ENCODE measurements around the gene NF2. TPM values are rescaled to one million over a fixed set of nuclear protein-coding genes. Genes with fewer than 3 reads are reported as not detected.
"Not testable (repeated sequence)": the region's sequence is repeated elsewhere in the genome, so short reads cannot be mapped to it uniquely, and the experiment has no call there.

The NF2 gene
- total RNA-seq, 4 donors from 2014 or later = 32.4 to 36.8 (median 34.4) TPM

DNA sequence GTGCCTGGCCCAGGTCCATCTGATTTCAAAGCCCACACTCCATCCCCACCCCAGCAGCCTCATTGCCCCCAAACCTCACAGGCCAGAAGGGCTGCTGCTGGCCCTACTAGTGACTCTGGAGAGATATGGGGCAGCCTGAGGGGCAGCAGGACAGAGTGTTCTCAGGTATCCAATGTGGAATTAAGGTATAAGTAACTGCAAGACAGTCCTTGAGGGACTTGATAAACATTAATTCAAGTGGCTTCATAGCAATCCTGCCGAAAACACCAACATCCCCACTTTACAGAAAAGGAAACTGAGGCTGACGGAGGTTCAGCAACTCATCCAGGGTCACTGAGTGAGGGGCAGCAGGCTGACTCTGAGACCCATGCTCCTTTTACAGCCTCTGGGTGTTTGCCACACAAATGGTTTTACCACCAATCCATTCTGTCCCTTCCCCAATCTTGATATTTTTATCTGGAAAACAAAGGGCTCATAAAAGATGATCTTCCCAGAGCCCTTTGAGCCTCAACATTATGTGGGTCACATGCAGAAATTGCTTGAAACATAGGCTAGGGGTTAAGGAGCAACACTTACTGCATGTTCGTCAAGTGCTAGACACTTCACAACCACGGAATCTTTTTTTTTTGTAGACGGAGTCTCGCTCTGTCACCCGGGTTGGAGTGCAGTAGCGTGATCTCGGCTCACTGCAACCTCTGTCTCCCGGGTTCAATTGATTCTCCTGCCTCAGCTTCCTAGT lies 24.8 kb upstream of the NF2 start:
- DNase-seq (ENCODE audit: low spot score in 2 of 2) = no peak
- no peak for TF ChIP-seq POLR2AphosphoS5 (IDR thresholded peaks at IDR 0.05)
- no peak for TF ChIP-seq POLR2A (IDR thresholded peaks at IDR 0.05)
- no peak for TF ChIP-seq EP300 (IDR thresholded peaks at IDR 0.05)
- no peak for TF ChIP-seq CTCF (IDR thresholded peaks at IDR 0.05)
- no peaks in the 10 kb centered on the region for H3K27me3 ChIP-seq
- H3K4me3 ChIP-seq = no peak overlapping the region
- H3K27ac ChIP-seq = no peak overlapping the region
- H3K9me3 ChIP-seq = no peaks in the 10 kb centered on the region
- H3K4me1 ChIP-seq = peaks cover 12% of the 10 kb centered on the region
- H3K36me3 ChIP-seq = no peaks in the 10 kb centered on the region
- 85% methylated on average over 10 of the region's 10 CpGs for WGBS

- 35% methylated on average over 8 of the region's 8 CpGs for WGBS
- peaks cover 12% of the 10 kb centered on the region for H3K4me1 ChIP-seq
- TF ChIP-seq POLR2A (IDR thresholded peaks at IDR 0.05) = no peak
- TF ChIP-seq POLR2AphosphoS5 (IDR thresholded peaks at IDR 0.05) = no peak
- TF ChIP-seq CTCF (IDR thresholded peaks at IDR 0.05) = no peak
- TF ChIP-seq EP300 (IDR thresholded peaks at IDR 0.05) = no peak
- H3K9me3 ChIP-seq = no peaks in the 10 kb centered on the region
- H3K36me3 ChIP-seq = no peaks in the 10 kb centered on the region
- H3K4me3 ChIP-seq = peak overlapping the region; percentile 66
- H3K27me3 ChIP-seq = no peaks in the 10 kb centered on the region
- H3K27ac ChIP-seq = peak overlapping the region; percentile 35
- no peak for DNase-seq (ENCODE audit: low spot score in 2 of 2)
Observed at GRCh38 chr22:29580200-29580810, 23.1 kb upstream of the NF2 start.

- Histone ChIP-seq H3K9me3 (no peaks in the 10 kb centered on the region), H3K4me1 (peaks cover 12% of the 10 kb centered on the region), H3K27me3 (no peaks in the 10 kb centered on the region), H3K36me3 (no peaks in the 10 kb centered on the region), H3K4me3 (no peak overlapping the region), H3K27ac (no peak overlapping the region)
- WGBS = 56% methylated on average over 12 of the region's 12 CpGs
- no peak for TF ChIP-seq POLR2AphosphoS5 (IDR thresholded peaks at IDR 0.05)
- TF ChIP-seq EP300 (IDR thresholded peaks at IDR 0.05) = no peak
- TF ChIP-seq CTCF (IDR thresholded peaks at IDR 0.05) = no peak
- no peak for DNase-seq (ENCODE audit: low spot score in 2 of 2)
Observed at GRCh38 chr22:29581799-29582198, 21.6 kb upstream of the NF2 start.

DNA sequence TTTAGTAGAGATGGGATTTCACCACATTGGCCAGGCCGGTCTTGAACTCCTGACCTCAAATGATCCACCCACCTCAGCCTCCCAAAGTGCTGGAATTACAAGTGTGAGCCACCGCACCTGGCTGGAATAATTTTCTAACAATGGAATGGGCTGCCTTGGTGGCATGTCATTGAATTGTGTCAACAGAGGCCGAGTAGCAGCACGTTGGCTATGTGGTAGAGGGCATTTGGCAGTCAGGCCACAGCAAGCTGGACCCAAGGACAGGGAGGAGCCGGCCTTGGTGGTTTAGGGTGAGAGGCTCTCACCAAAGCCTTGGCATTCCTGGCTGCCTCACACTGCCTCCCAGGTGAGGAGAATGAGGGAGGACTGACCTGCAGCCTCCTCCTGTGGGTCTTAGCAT lies 18.5 kb upstream of the NF2 start:
- TF ChIP-seq CTCF (IDR thresholded peaks at IDR 0.05) (no peak), POLR2A (IDR thresholded peaks at IDR 0.05) (no peak), POLR2AphosphoS5 (IDR thresholded peaks at IDR 0.05) (no peak), EP300 (IDR thresholded peaks at IDR 0.05) (no peak)
- Histone ChIP-seq H3K4me1 (peaks cover 13% of the 10 kb centered on the region), H3K27ac (no peak overlapping the region), H3K9me3 (no peaks in the 10 kb centered on the region), H3K36me3 (no peaks in the 10 kb centered on the region), H3K4me3 (no peak overlapping the region), H3K27me3 (no peaks in the 10 kb centered on the region)
- no peak for DNase-seq (ENCODE audit: low spot score in 2 of 2)
- 92% methylated on average over 4 of the region's 5 CpGs for WGBS

- H3K4me1 ChIP-seq; H3K9me3 ChIP-seq; H3K27ac ChIP-seq; DNase-seq (ENCODE audit: low spot score in 2 of 2); H3K4me3 ChIP-seq; H3K27me3 ChIP-seq; H3K36me3 ChIP-seq: not testable (repeated sequence)
- 97% methylated on average over 4 of the region's 4 CpGs for WGBS
Observed at GRCh38 chr22:29586193-29586705, 17.2 kb upstream of the NF2 start.
